Thyroid gland (tissue), 4 donors: ENCODE data around the gene TRAPPC6A. TPM values are rescaled to one million over a fixed set of nuclear protein-coding genes. Genes with fewer than 3 reads are reported as not detected.

Experiments
- DNase-seq, 2 donors: peaks; one replicate each; pipeline ENCODE4 v3.0.0-alpha.2; 2019
- H3K27ac ChIP-seq, 3 donors: fragments of 200-600 bp; sonication (generic); 1 replicate in 2 of 3; 2 replicates in 1 of 3; pipeline ENCODE4 v1.5.1; 2016 to 2019; ENCODE audit warnings: mild to moderate bottlenecking in 1 of 3, moderate library complexity in 1 of 3
- H3K27me3 ChIP-seq: fragments of 200-600 bp; sonication (generic); one replicate; pipeline ENCODE4 v1.5.1; 2019
- H3K36me3 ChIP-seq, 2 donors: fragments of 200-600 bp; sonication (generic); one replicate each; pipeline ENCODE4 v1.5.1; 2016 to 2019
- H3K4me1 ChIP-seq, 2 donors: fragments of 200-600 bp; sonication (generic); one replicate each; pipeline ENCODE4 v1.5.1; 2017 to 2019
- H3K4me3 ChIP-seq, 3 donors: fragments of 200-600 bp; sonication (generic); replicated peaks in 1 of 3; 1 replicate in 2 of 3; 2 replicates in 1 of 3; pipeline ENCODE4 v1.5.1; 2016; ENCODE audit warnings: mild to moderate bottlenecking in 1 of 3
- H3K9me3 ChIP-seq: fragments of 200-600 bp; sonication (generic); one replicate; pipeline ENCODE4 v1.5.1; 2017
- CTCF ChIP-seq, 6 experiments: fragments of 200-600 bp in 3 of 6; fragments of 450-650 bp in 3 of 6; sonication (generic) in 3 of 6; IDR thresholded peaks; one replicate each; pipeline ENCODE4 v1.5.1; 2016 to 2019; ENCODE audit warnings: antibody characterized with exemption in 6 of 6, mild to moderate bottlenecking in 2 of 6, inconsistent platforms in 1 of 6, moderate library complexity in 1 of 6
- POLR2A ChIP-seq, 2 donors: fragments of 450-650 bp; IDR thresholded peaks; one replicate each; pipeline ENCODE4 v1.6.1; 2017; ENCODE audit warnings: antibody characterized with exemption in 2 of 2, mild to moderate bottlenecking in 2 of 2, moderate library complexity in 1 of 2
- WGBS, 2 donors: methylation state at CpG; one replicate each; pipeline ENCODE4 v1.1.5; 2017; 5-methylcytosine and 5-hydroxymethylcytosine counted together
- intact Hi-C: fragments of 100-400 bp; cut with DNase I; formaldehyde crosslinking; loops from one replicate; pipeline ENCODE4 v1.15.1; 2023
- total RNA-seq, 4 donors: library from RNA; depleted of rRNA; stranded (reverse); fragments of >200 nt; gene quantifications; one replicate each; pipeline ENCODE4 v1.2.3, GENCODE V29; 2016

Gene TRAPPC6A
- total RNA-seq: 10 to 100 TPM; 25.0 to 53.3 (median 38.8) TPM

- Histone ChIP-seq H3K4me3 (peak within 1 kb of the TSS; percentile 51 to 79 (median 75)), H3K27me3 (no peaks in the 10 kb centered on the region), H3K4me1 (peaks cover 15 to 25% of the 10 kb centered on the region in 2 donors), H3K9me3 (no peaks in the 10 kb centered on the region), H3K27ac (peak within 1 kb of the TSS; percentile 46 to 76 (median 65)), H3K36me3 (no peaks in the 10 kb centered on the region)
- DNase-seq: no peak
- WGBS, 2 donors: 1 to 2% methylated on average over 22 to 32 of the region's 36 CpGs
- intact Hi-C loops: no loop called here
- TF ChIP-seq CTCF (IDR thresholded peaks at IDR 0.05) (no peak), POLR2A (IDR thresholded peaks at IDR 0.05) (peak in 1 of 2 donors; percentile 36)
Observed at GRCh38 chr19:45177817-45178261, at the start of gene TRAPPC6A. Gene TRAPPC6A (minus strand): TSS chr19:45178237. CDS start chr19:45178218, 19 bp downstream.

GRCh38 chr19:45224645-45225044, 46.6 kb upstream of the TRAPPC6A start:
- 69 to 78% methylated on average over 1 to 5 of the region's 11 CpGs for WGBS, 2 donors
- no peaks in the 10 kb centered on the region for H3K27me3 ChIP-seq
- intact Hi-C loops: no loop called here
- H3K4me3 ChIP-seq: no peak overlapping the region
- no peak overlapping the region for H3K27ac ChIP-seq
- no peaks in the 10 kb centered on the region for H3K36me3 ChIP-seq
- H3K4me1 ChIP-seq: no peaks in the 10 kb centered on the region
- no peak for DNase-seq
- H3K9me3 ChIP-seq: no peaks in the 10 kb centered on the region
- TF ChIP-seq POLR2A (IDR thresholded peaks at IDR 0.05) (no peak), CTCF (IDR thresholded peaks at IDR 0.05) (no peak)

GRCh38 chr19:45223879-45224278, 45.8 kb upstream of the TRAPPC6A start:
- intact Hi-C loops: no loop called here
- Histone ChIP-seq H3K36me3 (no peaks in the 10 kb centered on the region), H3K4me1 (no peaks in the 10 kb centered on the region), H3K27ac (no peak overlapping the region), H3K4me3 (no peak overlapping the region), H3K27me3 (no peaks in the 10 kb centered on the region), H3K9me3 (no peaks in the 10 kb centered on the region)
- WGBS, 2 donors: 87 to 90% methylated on average over 5 of the region's 5 CpGs
- no peak for TF ChIP-seq CTCF (IDR thresholded peaks at IDR 0.05)
- TF ChIP-seq POLR2A (IDR thresholded peaks at IDR 0.05): no peak
- no peak for DNase-seq

GRCh38 chr19:45222724-45223123, 44.7 kb upstream of the TRAPPC6A start:
- H3K4me1 ChIP-seq: no peaks in the 10 kb centered on the region
- no peak for DNase-seq
- 86 to 93% methylated on average over 6 of the region's 6 CpGs for WGBS, 2 donors
- no peaks in the 10 kb centered on the region for H3K27me3 ChIP-seq
- intact Hi-C loops: no loop called here
- TF ChIP-seq CTCF (IDR thresholded peaks at IDR 0.05) (no peak), POLR2A (IDR thresholded peaks at IDR 0.05) (no peak)
- H3K9me3 ChIP-seq: no peaks in the 10 kb centered on the region
- no peak overlapping the region for H3K27ac ChIP-seq
- H3K36me3 ChIP-seq: no peaks in the 10 kb centered on the region
- H3K4me3 ChIP-seq: no peak overlapping the region

- H3K4me3 ChIP-seq: no peak overlapping the region
- no peak for DNase-seq
- intact Hi-C loops: no loop called here
- H3K27ac ChIP-seq: no peak overlapping the region
- 61 to 63% methylated on average over 18 of the region's 18 CpGs for WGBS, 2 donors
- no peak for TF ChIP-seq CTCF (IDR thresholded peaks at IDR 0.05)
- no peak for TF ChIP-seq POLR2A (IDR thresholded peaks at IDR 0.05)
- H3K9me3 ChIP-seq: no peaks in the 10 kb centered on the region
- H3K36me3 ChIP-seq: no peaks in the 10 kb centered on the region
- H3K4me1 ChIP-seq: peaks cover 7 to 13% of the 10 kb centered on the region in 2 donors
- H3K27me3 ChIP-seq: peaks cover 10% of the 10 kb centered on the region
Observed at GRCh38 chr19:45218911-45219743, 41.1 kb upstream of the TRAPPC6A start.
